GM12873 (cell line): ENCODE results near the gene VCL.

Experiments
- TF ChIP-seq, protein P1 (sequence below): IDR thresholded peaks from 2 replicates; pipeline ENCODE4 v1.5.1; 2012; ENCODE audit warnings: low read depth, mild to moderate bottlenecking, moderate library complexity, low read length, control low read depth; ENCODE audit not compliant: insufficient read depth; ENCODE audit errors: missing control alignments

The VCL gene

DNA sequence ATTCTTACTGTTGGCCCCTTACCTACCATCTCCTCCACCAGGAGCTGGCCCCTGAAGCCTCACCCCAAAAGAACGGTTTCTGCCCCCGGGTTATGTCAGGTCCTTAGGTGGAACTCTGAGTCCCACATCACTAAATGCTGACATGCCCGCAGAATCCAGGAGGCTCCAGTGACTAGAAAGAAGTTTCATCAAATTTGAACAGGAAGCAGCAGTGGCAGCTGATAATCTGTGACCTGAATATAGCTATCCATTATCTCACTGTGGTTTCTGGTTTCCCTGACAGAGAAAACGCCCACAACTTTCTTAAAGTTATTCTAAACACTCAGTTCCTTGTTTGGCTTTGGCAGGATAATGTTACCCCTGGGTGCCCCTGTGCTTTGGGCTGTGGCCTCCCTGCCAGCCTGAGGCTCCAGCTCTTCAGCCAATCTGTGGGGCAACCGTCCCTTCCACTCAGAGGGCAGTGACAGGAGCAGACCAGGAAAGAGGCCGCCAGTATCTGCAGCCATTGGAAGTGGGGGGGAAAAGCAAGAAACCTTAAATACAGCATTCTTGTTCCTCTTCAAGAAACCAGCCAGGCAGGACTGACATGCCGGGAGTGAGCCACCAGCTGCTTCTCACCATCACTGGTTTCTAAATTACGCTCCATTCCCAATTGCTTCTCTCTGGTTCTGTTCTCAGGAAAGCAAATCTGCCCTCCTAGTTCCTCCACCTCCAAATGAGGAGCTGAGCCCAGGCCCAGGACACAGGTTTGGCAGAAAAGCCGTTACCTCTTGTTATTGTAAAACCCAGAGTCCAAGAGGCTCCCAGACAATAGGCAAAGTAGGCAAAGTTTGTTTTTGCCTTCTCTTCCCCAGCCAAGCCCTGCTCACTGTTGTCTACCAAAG lies 41.2 kb upstream of the VCL start:
- TF ChIP-seq, protein P1, sequence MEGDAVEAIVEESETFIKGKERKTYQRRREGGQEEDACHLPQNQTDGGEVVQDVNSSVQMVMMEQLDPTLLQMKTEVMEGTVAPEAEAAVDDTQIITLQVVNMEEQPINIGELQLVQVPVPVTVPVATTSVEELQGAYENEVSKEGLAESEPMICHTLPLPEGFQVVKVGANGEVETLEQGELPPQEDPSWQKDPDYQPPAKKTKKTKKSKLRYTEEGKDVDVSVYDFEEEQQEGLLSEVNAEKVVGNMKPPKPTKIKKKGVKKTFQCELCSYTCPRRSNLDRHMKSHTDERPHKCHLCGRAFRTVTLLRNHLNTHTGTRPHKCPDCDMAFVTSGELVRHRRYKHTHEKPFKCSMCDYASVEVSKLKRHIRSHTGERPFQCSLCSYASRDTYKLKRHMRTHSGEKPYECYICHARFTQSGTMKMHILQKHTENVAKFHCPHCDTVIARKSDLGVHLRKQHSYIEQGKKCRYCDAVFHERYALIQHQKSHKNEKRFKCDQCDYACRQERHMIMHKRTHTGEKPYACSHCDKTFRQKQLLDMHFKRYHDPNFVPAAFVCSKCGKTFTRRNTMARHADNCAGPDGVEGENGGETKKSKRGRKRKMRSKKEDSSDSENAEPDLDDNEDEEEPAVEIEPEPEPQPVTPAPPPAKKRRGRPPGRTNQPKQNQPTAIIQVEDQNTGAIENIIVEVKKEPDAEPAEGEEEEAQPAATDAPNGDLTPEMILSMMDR, result no peak

DNA sequence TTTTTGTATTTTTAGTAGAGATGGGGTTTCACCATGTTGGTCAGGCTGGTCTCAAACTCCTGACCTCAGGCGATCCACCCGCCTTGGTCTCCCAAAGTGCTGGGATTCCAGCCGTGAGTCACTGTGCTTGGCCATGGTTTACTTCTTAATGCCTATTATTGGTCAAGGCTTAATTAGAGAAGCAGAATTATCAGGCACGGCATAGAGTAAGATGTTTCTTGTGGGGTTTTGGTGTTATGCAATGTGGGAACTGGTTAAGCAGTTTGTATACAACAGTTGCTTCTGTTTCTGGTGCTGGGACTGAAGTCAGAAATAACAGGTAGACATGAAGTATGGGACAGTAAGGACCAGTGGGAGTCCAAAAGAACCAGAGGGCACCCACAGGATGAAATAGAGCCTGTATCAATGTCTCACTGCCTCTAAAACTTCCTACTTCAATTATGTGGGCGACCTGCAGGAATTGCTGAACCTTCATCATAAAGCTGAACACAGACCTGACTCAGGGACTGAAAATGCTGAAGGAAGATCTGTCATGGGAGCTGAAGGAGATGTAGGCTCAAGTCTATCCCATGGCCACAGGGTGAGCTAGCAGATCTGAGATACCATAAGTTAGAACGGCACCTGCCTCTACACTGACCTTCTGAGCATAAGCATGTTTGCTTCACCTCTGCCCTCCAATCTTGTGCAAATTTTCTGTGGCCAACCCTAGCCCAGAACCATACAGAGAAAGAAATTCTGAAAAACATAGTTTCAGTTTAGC lies 38.3 kb upstream of the VCL start:
- TF ChIP-seq, protein P1, result no peak

DNA sequence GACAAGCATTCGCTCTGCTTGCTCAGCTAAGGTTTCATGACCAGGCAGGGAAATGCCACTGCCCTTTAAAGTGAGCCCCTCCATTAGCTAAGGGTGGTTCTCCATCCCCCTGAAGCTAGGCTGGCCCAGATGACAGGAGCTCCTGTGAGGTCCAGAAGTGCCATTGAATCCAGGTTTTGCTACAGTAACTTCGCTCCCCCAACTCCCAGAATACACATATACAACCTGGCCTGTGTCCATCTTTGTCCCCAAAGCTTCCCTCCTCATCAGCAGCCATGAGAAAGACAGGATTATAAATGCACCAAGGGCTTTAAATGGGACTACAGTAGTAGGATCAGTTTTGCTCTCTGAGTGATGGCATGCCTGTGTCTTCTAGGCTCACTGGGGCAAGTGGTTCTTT lies 35.5 kb upstream of the VCL start:
- TF ChIP-seq, protein P1, result no peak

DNA sequence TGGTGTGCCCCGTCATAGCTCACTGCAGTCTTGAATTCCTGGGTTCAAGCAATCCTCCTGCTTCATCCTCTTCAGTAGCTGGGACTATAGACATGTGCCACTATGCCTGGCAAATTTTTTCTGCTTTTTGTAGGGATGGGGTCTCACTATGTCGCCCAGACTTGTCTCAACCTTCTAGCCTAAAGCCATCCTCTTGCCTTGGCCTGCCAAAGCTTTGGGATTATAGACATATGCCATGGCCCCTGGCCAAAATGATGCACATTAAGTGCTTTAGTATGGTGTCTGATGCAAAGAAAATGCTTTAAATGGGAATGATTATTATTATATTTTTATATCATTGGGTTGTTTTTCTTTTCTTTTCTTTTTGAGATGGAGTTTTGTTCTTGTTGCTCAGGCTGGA lies 33.2 kb upstream of the VCL start:
- TF ChIP-seq, protein P1, result no peak

DNA sequence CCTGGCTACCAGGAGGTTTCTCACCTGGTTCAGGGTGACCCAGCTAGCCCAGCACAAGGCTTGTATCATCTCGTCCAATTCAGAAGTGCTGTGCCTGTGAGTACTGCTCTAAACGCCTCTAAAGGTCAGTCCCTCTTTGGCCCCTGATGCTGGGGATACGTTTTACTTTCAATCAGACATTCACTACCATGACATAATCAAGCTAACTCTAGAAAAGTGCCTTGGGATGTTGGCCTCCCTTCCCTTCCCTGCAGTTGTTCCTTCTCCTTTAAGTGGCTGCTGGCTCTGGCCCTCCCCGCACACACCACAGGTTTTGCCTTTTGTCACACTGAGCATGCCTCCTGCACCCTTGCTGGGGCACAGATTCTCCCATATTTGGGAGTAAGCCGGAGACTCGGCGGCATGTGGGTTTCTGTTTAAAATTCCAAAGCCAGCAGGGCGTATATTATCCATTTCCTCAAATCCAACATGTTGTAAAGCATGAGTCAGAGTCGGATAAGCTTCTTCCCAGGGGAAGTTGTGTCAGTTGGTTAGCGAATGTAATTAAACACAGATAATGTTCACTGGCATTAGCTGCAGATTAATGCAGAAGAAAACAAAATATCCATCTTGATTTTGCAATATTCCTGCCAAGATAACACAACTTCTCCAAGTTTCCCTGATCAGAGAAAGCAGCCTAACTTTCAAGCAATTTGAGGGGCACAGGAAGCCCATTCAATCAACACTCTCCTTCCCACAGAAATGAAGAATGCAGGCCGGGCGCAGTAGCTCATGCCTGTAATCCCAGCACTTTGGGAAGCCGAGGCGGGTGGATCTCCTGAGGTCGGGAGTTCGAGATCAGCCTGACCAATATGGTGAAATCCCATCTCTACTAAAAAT lies 31.8 kb upstream of the VCL start:
- TF ChIP-seq, protein P1, result no peak

DNA sequence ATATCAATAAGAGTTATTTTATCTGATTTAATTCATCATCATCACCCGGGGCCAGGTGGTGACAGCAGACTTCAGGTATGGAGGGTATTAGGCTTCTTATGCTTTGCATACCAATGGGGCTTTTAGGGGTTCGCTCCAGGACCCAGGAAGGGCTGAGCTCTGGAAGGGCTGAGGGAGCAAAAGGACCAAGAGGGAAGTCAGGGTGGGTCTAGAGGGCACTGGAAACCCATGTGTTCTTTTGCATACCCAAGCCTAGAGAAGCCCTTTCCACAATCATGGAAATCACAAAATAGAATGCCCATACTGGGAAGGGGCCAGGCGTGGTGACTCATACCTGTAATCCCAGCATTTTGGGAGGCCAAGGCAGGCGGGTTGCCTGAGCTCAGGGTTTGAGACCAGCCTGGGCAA lies 30.9 kb upstream of the VCL start:
- TF ChIP-seq, protein P1, result no peak
